Dermis microvascular lymphatic vessel endothelial cell (primary cell): ENCODE measurements around the gene C13orf46. TPM values are rescaled to one million over a fixed set of nuclear protein-coding genes. Genes with fewer than 3 reads are reported as not detected.

ENCODE experiments used
- DNase-seq, 2 donors: peaks; one replicate each; pipeline versions ENCODE4 v3.0.0 to v3.0.0-alpha.2; 2010; ENCODE audit warnings: low read depth in 2 of 2
- total RNA-seq: library from RNA; depleted of rRNA; stranded (reverse); fragments of >200 nt; gene quantifications from 2 replicates; pipeline ENCODE4 v1.2.1, GENCODE V29; 2014

The C13orf46 gene
- total RNA-seq, 1 donor from 2014 or later = 0.13 TPM

DNA sequence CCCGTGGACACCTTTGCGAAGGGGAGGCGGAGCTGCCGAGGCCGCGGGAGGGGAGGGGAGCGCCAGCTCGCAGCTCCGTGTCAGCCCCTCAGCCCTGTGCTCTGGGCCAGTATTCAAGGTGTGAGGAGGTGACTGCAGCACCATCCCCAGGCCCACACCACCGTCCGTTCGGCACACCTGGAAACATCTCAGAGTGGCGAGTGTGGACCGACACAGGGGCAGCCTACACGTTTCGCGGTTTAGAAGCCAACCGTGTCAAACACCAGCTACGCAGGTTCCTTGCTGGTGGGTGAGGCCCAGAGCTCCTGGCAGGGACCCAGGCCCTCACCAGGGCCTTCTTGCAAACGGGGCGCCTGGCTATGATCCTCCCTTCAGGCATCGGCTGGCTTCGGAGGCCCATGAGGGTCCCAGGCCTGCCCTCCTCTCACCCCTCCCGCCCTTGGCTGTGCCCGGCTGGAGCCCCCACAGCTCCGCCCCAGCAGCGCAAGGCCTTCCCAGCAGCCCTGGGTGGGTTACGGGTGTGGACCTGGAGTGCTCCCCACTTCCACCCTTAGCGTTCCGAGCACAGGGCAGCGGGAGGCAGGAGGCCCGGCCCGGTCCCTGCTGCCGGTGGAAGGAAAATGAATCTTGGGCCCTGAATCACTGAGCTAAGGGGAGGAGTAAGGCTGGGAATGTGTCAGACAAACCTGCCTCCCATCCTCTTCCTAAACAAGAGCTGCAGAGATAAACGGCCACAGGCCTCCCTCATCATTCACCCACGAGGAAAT lies 1.2 kb downstream of the C13orf46 start:
- DNase-seq = no peak

DNA sequence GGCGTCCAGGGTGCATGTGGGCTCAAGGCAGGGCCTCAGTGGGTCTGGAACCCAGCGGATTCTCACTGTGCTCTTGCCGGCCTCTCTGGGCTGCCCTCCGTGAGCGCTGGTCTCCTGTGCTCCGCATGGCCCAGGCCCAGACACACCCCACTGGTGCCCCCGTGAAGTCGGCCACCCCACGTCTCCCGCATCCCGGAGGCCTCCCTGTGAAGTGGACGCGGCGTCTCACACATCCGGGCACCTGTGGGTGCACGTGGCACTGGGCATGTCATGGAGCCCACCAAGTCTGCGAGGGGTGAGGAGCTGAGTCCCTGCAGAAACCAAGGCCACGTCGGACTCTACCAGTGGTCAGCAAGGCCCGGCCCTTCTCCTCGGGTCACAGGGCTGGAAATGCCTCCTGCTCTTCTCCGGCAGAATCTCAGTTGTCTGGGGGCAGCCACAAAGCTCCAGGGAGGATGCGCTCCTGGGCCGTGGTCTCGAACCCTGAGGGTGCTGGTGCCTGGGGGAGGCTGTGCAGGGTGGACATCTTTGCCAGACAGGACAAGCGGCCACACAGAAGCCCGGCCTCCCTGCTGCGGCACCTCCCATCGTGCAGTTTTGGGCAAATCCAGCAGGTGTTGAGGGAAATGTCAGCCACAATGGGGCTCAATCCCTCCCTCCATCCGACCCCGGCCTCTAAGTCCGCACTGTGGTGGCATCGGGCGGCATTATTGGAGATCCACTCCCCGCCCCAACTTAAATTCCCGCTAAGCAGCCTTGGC lies 2.2 kb downstream of the C13orf46 start:
- no peak for DNase-seq

DNA sequence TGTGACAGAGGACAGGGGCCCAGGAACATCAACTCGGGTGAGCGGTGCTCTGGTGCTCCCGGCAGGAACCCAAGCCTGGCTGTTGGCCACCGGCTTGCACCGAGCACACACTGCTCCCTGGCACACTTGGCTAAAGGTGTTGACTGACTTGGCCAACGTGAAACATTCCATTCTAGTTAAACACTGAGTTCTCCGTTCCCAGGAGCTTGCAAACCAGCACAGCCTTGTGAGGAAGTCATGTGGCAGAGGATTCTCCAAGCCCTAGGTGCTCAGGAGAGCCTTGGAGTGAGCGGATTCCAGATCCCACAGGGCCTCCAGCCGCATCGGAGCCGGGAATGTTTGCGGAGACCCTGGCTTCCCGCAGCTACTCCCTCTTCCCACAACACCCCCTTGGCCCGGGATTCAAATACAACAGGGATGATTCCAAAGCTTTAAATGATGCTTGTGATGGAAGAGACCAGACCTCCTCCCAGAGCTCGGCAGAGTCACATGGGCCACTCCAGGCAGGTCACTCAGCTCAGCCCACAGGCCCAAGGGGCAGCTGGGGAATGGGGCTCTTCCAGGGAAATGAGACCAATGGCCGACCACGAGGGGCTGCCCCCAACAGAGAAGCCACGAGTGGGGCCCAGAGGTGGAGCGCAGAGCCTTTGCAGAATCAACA lies 2.9 kb downstream of the C13orf46 start:
- DNase-seq = no peak

DNA sequence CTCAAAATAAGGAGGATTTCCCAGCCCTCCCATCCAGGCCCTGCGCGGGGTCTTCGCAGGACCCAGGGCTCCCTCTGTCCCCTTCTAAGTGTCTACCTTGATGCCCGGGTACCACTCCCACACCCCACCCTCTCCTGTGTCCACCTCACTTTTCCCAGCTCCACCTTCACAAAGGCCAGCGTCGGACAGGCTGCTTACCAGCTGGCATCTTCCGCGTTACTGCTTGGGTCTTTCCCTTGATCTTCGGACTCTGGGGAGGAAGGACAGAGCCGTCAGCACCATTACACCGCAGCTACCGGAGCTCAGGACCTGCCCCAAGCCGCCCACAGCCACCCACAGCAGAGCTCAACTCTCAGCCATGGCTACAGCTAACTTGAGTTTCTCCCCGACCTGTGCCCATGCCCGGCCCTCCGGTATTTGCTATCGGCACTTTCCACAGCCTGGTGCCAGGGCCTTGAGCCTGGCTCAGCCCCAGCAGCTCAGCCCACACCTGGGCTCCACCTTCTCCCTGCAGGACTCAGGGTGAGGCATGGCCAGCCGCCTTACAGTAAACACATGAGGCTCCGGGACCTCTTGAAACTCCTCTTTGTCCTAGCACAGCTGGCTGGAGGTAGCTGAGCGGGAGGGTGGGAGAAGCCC lies 3.8 kb downstream of the C13orf46 start:
- DNase-seq = no peak

DNA sequence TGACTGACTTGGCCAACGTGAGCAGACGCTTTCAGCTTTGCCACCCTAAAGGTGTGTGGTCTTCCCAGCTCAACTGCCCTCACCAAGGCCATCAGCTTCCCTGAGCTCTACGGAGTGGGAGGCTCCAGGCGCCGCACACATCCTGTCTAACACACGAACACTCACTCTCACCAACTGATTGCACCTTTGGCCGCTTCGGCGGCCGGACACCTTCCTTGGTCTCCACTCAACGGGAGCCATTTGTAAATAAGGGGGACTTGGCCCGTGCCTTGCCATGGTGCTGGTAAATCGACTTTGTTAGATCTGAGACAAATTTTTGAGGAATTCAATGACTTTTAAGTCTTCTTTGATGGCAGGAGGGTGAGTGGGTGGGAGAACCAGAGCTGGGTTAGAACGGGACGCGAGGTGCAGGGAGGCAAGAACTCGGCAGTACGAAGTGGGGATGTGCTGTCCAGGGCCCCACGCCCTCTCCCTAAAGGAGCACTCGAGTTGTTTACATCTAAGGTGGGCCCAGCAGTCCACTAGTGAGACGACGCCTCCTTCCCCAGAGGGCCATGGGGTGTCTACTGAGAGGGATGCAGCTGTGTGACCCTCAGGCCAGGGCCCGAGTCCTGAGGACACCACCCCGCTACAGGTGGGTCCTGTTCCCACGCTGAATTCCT lies 4.4 kb downstream of the C13orf46 start:
- no peak for DNase-seq

DNA sequence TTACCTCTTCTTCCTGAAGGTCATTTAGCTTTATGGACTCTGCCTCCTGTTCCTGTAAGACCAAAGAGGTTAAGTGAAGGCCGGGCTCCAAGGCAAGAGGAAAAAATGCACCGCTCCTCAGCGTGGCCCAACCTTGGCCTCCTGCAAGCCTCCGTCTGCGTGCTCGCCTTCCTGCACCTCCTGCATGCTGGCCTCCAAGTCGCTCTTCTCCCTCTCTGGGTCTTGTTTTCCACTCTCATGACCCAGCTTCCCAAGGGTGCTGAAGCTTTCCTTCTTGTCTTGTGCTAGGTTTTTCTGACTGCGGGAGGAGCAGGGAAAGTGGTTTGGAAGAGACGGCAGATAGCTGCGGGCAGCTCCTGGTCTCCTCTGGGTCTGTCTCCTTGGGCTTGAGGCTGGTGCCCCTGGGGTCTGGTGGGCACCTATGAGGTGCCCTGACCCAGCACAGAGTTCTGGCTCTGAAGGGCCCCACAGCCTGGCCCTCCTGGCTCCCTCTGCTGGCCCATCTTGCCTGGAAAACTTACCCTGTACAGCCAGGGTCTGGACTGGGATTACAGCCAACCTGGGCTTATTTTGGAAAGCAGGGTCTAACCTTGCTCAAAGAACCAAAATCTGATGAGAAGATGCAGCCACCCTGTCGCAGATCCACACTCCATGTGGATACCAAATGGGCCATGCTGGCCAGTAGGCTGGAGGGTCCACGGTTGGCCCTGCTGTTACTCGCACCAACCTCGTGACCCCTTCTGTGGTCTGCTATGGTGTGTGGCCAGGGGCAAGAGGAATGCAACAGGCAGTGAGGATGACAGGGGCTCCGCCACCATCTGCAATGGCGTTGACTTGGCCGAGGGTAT lies 5.2 kb downstream of the C13orf46 start:
- DNase-seq = no peak

DNA sequence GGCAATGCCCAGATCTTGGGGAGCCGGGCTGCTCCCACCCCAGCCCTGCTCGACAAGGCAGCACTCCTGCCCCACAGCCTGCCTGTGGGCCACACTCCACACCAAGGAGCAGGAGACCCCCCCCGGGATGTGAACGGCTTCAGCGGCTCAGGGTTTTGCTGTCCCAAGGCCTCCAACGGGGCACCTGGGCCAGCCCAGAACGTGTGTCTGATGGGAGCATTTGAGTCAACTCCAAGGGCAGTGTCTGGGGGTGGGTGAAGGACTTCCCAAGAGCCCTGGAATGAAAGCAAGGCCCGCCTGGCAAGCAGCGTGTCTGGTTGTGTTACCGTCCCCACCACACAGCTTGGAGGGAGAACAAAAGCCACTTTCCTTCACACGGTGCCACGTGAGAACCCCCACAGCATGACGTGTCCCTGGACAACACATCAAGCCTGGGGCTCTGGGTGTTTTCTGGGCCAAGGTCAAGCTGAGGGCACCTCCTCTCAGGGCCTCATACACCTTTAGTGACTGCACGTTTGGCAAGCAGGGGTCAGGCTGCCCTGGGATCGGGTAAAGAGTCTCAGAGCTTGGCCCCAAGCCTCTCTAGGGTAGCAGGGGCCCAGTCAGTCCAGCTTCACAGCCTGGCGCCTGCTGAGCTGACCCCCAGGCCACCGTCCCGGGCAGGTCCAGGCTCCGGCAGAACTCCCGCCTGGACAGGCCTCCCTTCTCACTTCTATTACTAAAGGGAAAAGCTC lies 6.0 kb downstream of the C13orf46 start:
- DNase-seq = no peak

DNA sequence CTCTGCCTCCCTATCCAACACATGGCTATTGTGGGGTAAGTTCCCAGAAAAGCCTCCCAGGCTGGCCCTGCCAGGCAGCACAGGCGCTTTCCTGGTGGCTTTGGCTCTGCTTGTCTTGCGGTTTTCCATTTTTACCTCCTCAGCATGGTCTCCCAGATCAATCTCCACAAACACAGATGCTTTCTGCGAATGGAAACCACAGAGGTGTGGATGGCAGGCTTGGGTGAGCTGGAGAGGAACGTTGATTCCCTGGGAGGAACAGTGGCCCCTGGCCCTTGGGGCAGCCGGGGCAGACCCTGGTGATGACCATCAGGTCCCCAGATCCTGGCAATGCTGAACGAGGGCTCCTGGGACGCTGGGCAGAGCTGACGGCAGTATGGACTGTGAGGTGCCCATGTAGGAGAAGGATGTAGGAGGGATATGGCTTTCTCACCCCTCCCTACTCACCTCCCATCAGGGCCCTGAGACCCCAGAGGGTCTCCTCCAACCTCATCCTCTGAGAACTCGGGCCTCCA lies 6.6 kb downstream of the C13orf46 start:
- DNase-seq = no peak

DNA sequence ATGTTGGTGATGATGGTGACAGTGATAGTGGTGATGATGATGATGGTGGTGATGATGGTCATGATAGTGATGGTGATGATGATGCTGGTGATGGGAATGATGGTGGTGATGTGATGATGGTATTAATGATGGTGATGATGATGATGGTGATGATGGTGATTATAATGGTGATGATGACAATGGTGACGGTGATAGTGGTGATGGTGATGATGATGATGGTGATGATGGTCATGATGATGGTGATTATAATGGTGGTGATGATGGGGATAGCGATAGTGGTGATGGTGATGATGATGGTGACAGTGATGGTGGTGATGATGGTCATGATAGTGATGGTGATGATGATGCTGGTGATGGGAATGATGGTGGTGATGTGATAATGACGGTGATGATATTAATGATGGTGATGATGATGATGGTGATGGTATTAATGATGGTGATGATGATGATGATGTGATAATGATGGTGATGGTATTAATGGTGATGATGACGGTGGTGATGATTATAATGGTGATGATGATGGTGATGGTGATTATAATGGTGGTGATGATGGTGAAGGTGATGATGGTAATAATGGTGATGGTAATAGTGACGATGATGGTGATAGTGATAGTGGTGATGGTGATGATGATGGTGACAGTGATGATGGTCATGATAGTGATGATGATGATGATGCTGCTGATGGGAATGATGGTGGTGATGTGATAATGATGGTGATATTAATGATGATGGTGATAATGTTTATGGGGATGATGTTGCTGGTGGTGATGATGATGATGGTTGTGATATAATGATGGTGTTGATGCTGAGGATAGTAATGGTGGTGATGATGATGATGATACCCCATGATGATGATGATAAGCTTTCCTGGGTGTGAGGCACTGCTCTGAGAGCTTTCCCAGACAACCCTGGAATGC lies 7.7 kb downstream of the C13orf46 start:
- DNase-seq = no peak

DNA sequence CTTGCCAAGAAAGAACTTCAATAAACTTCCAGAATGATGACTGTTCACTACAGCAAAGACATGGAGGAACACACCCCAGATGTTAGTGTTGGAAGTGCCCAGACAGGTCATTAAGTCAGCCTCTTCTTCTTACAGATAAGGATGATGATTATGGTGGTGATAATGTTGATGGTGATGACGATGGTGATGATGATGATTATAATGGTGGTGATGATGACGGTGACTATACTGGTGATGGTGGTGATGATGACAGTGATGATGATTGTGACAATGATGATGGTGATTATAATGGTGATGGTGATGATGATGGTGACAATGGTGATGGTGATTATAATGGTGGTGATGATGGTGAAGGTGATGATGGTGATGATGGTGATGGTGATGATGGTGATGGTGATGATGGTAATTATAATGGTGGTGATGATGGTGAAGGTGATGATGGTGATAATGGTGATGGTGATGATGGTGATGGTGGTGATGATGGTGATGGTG lies 8.4 kb downstream of the C13orf46 start:
- no peak for DNase-seq

DNA sequence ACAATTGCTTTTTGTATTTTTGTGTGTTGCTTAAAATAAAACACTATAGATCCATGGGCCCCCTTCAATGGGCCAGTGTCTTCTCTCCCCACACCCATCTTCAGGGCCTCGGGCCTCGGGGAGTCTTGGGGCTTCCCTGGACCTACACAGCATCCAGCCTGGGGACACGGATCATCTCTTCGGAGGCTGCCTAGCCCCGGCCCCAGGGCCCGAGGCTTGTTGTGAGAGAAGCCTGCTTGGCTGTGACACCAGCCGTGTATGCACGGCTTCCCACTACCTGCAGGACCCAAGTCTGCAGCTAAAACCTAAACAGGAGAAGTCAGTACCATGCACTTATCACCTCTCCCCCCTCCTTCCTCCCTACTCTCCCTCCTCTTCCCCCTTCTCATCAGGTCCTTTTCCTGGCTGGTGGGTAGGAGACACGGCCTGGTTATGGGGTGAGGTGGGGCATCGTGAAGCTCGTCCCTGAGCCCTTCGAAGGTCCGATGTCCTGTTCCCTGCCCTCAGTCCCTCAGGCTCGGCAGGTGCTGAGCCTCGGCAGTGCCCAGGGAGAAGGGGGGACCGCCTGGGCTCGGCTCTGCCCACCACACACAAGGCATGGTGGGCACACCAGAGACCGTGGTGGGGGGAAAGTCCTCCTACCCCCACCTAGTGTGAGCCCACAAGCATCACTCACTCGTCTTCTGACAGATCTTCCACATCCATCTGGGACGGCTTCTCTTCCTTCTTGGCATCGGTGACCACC lies 9.5 kb downstream of the C13orf46 start:
- no peak for DNase-seq

DNA sequence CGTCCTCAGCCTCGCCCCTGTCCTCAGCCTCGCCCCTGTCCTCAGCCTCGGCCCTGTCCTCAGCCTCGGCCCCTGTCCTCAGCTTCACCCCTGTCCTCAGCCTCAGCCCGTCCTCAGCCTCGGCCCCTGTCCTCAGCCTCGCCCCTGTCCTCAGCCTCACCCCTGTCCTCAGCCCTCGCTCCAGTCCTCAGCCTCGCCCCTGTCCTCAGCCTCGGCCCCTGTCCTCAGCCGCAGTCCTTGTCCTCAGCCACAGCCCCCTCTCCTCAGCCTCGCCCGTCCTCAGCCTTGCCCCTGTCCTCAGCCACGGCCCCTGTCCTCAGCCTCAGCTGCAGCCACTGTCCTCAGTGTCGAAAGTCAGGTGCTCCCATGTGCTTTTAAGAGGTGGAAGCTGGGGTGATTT lies 10.5 kb downstream of the C13orf46 start:
- DNase-seq = no peak

DNA sequence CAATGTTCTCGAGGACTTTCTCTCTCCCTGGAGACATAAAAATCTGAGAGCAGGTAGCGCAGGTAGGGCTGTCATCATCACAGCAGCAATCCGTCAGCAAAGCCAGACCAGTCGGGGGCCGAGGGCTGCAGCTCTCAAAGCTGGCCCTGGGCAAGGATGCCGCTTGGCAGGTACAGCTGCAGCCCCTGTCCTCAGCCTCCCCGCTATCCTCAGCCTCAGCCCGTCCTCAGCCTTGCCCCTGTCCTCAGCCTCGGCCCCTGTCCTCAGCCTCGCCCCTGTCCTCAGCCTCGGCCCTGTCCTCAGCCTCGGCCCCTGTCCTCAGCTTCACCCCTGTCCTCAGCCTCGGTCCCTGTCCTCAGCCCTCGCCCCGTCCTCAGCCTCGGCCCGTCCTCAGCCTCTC lies 10.9 kb downstream of the C13orf46 start:
- DNase-seq = no peak

DNA sequence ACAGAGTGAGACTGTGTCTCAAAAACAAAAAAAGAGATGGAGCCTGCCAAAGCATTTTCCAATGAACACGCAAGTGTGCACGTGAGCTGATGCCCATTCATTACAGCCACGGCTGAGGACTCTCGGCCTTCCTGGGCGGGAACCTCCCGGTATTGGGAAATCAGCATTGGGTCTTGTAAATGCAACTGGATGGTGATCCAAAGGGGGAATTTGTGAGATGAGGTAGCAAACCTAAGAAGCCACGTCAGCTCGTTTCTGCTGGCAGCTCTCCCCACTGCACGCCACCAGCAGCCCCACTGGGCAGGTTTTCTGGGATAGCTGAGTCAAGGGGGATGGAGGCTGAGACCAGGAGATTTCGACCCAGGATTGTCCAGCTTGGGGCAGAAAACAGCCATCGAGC lies 11.5 kb downstream of the C13orf46 start:
- DNase-seq = no peak

DNA sequence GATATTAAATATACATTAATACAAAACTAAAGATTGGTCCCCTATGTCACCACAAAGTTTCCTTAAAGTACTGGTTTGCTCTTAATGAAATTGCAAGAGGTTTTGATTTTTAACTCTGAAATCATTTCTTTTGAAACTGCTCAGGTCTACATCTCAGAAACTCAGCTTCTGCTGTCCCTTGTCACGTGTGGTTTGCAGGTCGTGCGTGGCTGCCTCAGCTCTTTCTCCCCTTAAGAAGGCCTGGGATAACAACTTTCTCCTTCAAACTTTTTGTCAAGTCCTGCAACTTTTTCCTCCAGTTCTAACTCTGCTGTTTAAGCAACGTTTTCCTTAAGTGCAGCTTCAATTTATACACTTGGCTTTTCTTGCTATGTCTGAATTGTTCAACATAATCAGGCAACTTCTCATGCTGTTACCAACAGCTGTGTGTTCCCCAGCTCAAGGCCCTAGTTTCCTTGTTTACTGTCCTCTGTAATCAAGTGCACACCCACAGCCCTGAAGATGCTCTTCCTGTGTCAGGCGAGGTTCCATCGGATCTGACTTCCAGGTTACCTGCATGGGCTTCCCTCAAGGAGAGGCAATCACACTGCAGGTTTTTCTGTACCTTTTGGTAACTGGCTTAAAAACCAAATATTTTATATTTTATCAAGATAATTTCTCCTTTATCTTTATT lies 13.5 kb downstream of the C13orf46 start:
- DNase-seq = no peak

DNA sequence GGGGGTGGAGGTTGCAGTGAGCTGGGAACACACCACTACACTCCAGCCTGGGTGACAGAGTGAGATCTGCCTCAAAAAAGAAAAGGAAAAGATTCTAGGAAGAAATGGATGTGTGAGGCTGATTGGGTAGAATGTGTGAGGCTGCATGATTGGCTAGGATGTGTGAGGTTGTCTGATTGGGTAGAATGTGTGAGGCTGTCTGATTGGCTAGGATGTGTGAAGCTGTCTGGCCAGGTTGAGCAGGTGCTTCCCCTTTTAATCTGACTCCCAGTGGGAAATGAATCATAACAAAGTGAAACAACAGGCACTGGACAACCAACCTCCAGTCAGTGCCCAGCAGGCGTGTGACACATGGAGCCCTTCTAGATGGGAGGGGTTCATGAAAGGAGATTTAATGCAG lies 14.7 kb downstream of the C13orf46 start:
- peak; percentile 36 to 82 for DNase-seq

DNA sequence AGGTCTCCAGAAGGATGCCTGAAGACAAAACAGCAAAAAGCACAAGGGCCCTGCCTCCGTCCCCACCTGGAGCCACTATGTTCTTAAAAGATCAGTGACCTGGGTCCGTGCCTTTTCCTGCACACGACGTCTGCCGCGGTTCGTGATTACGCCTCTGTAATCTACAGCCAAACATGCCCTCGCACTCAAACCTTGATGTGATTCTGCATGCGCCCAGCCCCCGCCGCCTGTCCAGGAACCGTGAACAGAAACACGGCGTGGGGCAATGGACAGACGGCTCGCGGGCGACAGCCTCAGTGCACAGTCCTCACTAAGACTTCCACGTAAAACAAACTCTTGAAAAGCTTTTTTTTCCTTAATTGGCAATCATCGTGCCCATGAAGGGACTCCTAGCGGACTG lies 15.5 kb downstream of the C13orf46 start:
- no peak for DNase-seq
